Activated naive CD8-positive, alpha-beta T cell treated with anti-CD3 and anti-CD28 coated beads, Interleukin-2, amount 10 ng/mL, durations not matched to agents 7 days and 5 days (primary cell): ENCODE data around the gene CNOT4. TPM values are rescaled to one million over a fixed set of nuclear protein-coding genes. Genes with fewer than 3 reads are reported as not detected.

Source experiments
- ATAC-seq: fragments of 150-1000 bp; cut with Tn5 transposase; one replicate; pipeline ENCODE4 v1.10.0; 2021; ENCODE audit warnings: low read depth, moderate library complexity
- POLR2A ChIA-PET: fragments of 350-600 bp; sonication (Branson Sonifier 250); formaldehyde crosslinking; loops from one replicate; lab custom pipeline; 2021; ENCODE audit warnings: antibody characterized with exemption; lab: Charles Lee
- DNase-seq: peaks from one replicate; pipeline ENCODE4 v3.0.0; 2021
- H3K27ac Mint-ChIP-seq: one replicate; pipeline ENCODE4 v1.8.0; 2022; ENCODE audit warnings: mild to moderate bottlenecking, mixed read lengths
- H3K27me3 Mint-ChIP-seq: one replicate; pipeline ENCODE4 v1.8.0; 2022; ENCODE audit warnings: mild to moderate bottlenecking, moderate library complexity, mixed read lengths
- H3K36me3 Mint-ChIP-seq: one replicate; pipeline ENCODE4 v1.8.0; 2021; ENCODE audit warnings: mild to moderate bottlenecking, mixed read lengths
- H3K4me1 Mint-ChIP-seq: one replicate; pipeline ENCODE4 v1.8.0; 2021; ENCODE audit warnings: mixed read lengths
- H3K4me3 Mint-ChIP-seq: one replicate; pipeline ENCODE4 v1.8.0; 2022; ENCODE audit warnings: mild to moderate bottlenecking, moderate library complexity, mixed read lengths
- H3K9me3 Mint-ChIP-seq: one replicate; pipeline ENCODE4 v1.8.0; 2021; ENCODE audit warnings: mixed read lengths
- total RNA-seq, 2 experiments: library from RNA; stranded (reverse); gene quantifications; one replicate each; pipeline ENCODE4 v1.2.3, GENCODE V29; 2021

The CNOT4 gene
- total RNA-seq, 2 experiments from 2014 or later: 24.4 to 25.8 TPM

DNA sequence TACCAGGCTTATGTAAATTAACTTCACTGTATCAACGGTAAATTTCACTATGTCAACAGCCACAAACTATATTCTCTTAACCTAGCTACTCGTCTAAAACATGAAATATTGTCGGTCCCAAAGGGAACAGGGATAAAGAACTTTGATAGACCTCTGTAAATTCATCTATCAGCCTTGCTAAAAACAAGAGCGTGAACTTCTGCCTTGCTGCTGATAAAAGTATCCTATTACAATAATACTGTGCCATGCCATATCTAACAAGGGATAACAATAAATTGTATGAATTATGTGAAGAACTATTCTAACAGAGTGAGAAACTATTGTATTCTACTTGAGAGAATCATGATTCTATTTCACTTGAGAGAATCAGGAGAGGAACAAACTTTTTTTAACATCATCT lies 117.2 kb downstream of the CNOT4 start:
- no peak for DNase-seq
- no peak for ATAC-seq
- no peak overlapping the region for H3K27ac Mint-ChIP-seq
- H3K36me3 Mint-ChIP-seq: peaks cover 22% of the 10 kb centered on the region
- H3K9me3 Mint-ChIP-seq: no peaks in the 10 kb centered on the region
- H3K4me1 Mint-ChIP-seq: no peaks in the 10 kb centered on the region
- no peaks in the 10 kb centered on the region for H3K27me3 Mint-ChIP-seq
- POLR2A ChIA-PET: no interaction called here
- H3K4me3 Mint-ChIP-seq: no peak overlapping the region

DNA sequence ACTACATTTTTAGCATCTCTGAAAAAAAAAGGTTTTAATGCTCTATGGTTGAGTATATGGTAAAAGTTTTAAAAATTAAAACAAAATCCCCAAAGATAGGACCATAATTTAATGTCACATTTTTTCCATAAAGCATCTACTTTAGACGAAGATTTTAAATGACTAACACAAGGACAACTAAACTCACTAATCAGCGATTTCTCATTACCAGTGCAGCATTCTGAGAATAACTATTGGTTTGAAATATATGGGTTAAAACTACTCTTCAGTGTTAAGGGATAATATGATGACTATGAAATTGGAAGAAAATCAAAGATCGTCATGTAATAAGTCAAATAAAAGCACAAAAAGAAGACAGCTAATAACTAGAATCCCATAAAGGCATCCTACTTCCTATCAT lies 118.4 kb downstream of the CNOT4 start:
- no peak for DNase-seq
- H3K36me3 Mint-ChIP-seq: peaks cover 25% of the 10 kb centered on the region
- POLR2A ChIA-PET: no interaction called here
- H3K27me3 Mint-ChIP-seq: no peaks in the 10 kb centered on the region
- no peaks in the 10 kb centered on the region for H3K4me1 Mint-ChIP-seq
- no peak overlapping the region for H3K27ac Mint-ChIP-seq
- H3K9me3 Mint-ChIP-seq: no peaks in the 10 kb centered on the region
- H3K4me3 Mint-ChIP-seq: no peak overlapping the region
- ATAC-seq: no peak

DNA sequence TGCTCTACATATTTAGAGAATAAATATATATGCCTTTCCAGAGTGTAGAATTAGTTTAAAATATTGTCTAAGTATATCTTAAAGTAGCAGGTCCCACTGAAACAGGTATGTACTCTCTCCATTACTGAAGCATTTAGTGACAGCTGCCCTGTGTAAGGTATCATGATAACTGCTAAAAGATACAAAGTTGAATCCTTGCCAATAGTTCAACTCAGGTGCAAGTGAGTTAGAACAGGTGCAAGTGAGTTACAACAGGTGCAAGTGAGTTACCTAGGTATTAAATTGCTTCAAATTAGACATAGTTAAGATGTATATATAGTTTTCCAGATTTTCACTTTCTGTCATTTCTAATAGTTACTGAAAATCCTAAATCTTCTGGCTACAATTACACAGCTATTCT lies 119.1 kb downstream of the CNOT4 start:
- POLR2A ChIA-PET: no interaction called here
- Mint-ChIP-seq H3K36me3 (peaks cover 27% of the 10 kb centered on the region), H3K4me1 (no peaks in the 10 kb centered on the region), H3K27me3 (no peaks in the 10 kb centered on the region), H3K4me3 (no peak overlapping the region), H3K9me3 (no peaks in the 10 kb centered on the region), H3K27ac (no peak overlapping the region)
- ATAC-seq (no peak), DNase-seq (no peak)

DNA sequence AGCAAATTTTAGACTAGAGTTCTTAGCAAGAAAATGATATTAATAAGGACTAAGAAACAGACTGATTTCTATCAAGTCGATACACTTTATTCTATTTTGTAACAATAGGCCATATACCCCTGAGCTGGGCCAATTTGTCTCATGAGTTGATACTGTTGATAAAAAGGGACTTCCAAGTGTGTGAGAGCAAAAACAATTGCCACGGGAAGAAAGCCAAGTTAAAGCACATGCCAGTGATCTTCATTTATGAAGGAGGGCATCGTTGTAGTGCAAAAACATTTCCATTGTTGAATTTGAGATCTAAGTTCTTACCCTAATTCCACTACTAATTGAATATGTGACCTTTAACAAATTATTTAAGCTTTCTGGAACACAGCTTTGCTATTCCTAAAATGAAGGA lies 119.9 kb downstream of the CNOT4 start:
- Mint-ChIP-seq H3K27ac (no peak overlapping the region), H3K36me3 (peaks cover 24% of the 10 kb centered on the region), H3K4me1 (no peaks in the 10 kb centered on the region), H3K9me3 (no peaks in the 10 kb centered on the region), H3K27me3 (no peaks in the 10 kb centered on the region), H3K4me3 (no peak overlapping the region)
- DNase-seq: no peak
- POLR2A ChIA-PET: no interaction called here
- ATAC-seq: no peak

DNA sequence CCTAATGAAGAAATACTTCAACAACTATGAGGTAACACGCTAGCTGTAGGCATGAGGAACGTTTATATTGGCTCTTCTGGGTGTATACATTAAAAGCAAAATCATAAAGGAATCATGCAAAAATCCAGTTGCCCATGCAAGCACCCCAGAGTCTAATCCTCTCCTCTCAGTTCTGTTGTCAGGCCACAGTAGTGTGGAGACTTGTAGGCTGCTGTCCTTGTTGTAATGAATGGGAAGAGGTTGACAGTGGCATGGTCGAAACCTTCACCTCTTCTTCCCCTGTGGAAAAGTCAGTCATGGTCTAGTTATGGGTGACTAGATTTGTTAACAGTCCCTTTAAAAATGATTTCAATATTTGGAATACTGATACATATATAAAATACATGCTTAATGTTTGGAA lies 121.3 kb downstream of the CNOT4 start:
- Mint-ChIP-seq H3K4me1 (no peaks in the 10 kb centered on the region), H3K27ac (no peak overlapping the region), H3K4me3 (no peak overlapping the region), H3K36me3 (peaks cover 18% of the 10 kb centered on the region), H3K27me3 (no peaks in the 10 kb centered on the region), H3K9me3 (no peaks in the 10 kb centered on the region)
- POLR2A ChIA-PET: no interaction called here
- DNase-seq (no peak), ATAC-seq (no peak)

DNA sequence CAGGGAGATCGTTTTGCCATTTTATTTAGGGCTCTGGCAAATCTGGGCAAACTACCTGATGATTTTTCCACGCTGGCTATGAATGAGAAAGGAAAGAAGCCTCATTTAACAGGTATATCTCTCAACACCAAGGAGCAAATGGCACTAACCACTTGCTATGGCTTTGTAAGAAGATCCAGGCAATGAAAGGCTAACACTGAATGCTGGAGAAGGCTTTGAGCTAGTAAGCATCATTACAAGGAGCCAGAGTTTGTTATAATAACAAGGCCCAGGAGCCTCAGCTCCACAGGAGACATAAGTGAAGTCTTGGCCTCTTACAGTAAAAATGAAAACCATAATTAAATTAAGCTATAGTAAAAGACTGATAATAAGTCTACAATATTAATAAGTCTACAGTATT lies 123.1 kb downstream of the CNOT4 start:
- Mint-ChIP-seq H3K27me3 (no peaks in the 10 kb centered on the region), H3K9me3 (no peaks in the 10 kb centered on the region), H3K4me1 (no peaks in the 10 kb centered on the region), H3K4me3 (no peak overlapping the region), H3K36me3 (peaks cover 10% of the 10 kb centered on the region), H3K27ac (no peak overlapping the region)
- POLR2A ChIA-PET: no interaction called here
- DNase-seq: no peak
- no peak for ATAC-seq

DNA sequence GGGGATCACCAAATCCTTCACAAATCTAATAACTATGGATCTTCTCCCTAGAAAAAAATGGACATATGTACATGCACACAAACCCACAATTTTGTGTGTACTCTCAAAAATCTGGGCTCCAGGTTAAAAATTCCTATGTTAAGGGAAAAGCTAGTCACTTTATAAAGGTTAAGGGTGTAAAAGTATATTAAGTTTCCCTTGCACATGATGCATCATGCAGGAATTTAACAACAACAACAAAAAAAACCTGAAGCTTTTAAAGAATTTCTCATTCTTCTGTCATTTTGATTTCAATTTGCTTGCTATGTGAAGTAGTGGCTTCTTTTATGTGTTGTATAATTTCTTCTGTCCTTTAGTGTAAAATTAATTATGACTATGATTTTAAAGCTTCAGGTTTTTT lies 123.7 kb downstream of the CNOT4 start:
- no peaks in the 10 kb centered on the region for H3K27me3 Mint-ChIP-seq
- peaks cover 10% of the 10 kb centered on the region for H3K36me3 Mint-ChIP-seq
- POLR2A ChIA-PET: no interaction called here
- DNase-seq: no peak
- H3K4me1 Mint-ChIP-seq: no peaks in the 10 kb centered on the region
- no peak overlapping the region for H3K27ac Mint-ChIP-seq
- no peaks in the 10 kb centered on the region for H3K9me3 Mint-ChIP-seq
- H3K4me3 Mint-ChIP-seq: no peak overlapping the region
- ATAC-seq: no peak

DNA sequence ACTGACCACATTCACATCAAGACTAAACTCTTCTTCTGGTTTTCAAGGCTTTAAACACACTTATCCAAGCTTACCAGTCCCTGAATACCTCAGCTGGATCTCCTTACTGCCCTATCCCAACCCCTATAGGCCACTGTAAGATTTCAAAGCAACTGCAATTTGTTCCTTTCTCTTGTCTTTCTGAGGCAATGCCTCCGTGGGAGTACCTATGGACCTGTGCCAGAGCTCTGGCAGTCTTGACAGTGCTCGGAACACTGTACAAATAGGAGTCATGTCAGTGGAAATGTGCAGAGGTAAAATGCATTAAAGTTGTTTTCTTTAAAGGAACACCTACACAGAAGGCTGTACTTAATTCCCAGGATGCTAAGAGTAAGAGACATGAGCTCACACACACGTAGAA lies 124.7 kb downstream of the CNOT4 start:
- POLR2A ChIA-PET: no interaction called here
- H3K4me3 Mint-ChIP-seq: no peak overlapping the region
- H3K9me3 Mint-ChIP-seq: no peaks in the 10 kb centered on the region
- ATAC-seq (no peak), DNase-seq (no peak)
- H3K36me3 Mint-ChIP-seq: peaks cover 10% of the 10 kb centered on the region
- H3K27me3 Mint-ChIP-seq: no peaks in the 10 kb centered on the region
- H3K4me1 Mint-ChIP-seq: no peaks in the 10 kb centered on the region
- no peak overlapping the region for H3K27ac Mint-ChIP-seq

DNA sequence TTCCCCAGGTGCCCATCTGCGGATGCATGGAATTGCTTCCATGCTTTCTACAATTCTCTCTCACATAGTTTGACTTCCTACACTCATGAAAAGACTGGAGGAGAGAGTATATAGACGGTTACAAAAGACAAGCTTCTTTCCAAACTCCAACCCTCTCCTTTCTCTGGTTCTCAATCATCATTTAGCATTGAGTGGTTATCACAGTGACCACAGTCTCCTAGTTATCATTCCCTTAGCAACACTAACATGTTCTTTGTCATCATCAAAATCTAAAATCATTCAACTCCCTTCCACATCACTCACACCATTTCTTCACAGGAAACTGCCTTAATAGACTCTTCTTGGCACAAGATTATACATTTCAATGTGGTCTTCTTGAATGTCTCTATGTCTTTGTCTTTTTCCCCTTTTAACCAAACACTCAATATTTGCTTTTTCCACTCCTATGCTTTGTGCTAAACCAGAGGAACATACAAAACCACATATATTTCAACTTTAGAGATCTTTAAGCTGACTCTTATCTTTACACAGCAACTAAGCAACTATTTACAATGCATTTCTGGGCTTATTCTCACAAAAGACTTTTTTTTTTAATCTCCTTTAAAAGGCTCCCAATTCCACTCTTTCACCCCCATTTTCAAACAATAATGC lies 126.3 kb downstream of the CNOT4 start:
- ATAC-seq: no peak
- H3K27ac Mint-ChIP-seq: no peak overlapping the region

DNA sequence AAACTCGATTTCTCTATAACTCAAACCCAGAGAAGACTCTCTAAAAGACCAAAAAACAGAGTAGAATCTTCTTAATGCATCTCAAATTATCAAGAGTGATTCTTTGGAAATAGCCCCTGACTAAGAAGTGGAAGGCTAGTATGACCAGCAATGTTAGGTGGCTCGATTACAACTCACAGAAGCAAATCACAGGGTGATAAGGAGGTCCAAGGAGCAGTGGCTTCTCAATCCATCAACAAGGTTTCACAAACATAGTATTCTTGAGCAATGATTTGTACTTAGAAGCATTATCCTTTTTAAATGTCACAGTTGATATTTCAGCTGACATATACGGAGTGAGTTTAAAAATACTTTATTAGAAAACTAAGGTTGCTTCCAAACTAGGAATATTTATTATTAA lies 127.7 kb downstream of the CNOT4 start:
- Mint-ChIP-seq H3K9me3 (no peaks in the 10 kb centered on the region), H3K4me1 (peaks cover 1% of the 10 kb centered on the region), H3K36me3 (peaks cover 10% of the 10 kb centered on the region), H3K4me3 (no peak overlapping the region), H3K27me3 (no peaks in the 10 kb centered on the region), H3K27ac (no peak overlapping the region)
- POLR2A ChIA-PET: no interaction called here
- DNase-seq (no peak), ATAC-seq (no peak)

More for the DNA sequence above, 126.3 kb downstream of the CNOT4 start:
- Mint-ChIP-seq H3K4me1 (peaks cover 1% of the 10 kb centered on the region), H3K4me3 (no peak overlapping the region), H3K9me3 (no peaks in the 10 kb centered on the region), H3K36me3 (peaks cover 11% of the 10 kb centered on the region), H3K27me3 (no peaks in the 10 kb centered on the region)
- DNase-seq: no peak
- POLR2A ChIA-PET: no interaction called here

DNA sequence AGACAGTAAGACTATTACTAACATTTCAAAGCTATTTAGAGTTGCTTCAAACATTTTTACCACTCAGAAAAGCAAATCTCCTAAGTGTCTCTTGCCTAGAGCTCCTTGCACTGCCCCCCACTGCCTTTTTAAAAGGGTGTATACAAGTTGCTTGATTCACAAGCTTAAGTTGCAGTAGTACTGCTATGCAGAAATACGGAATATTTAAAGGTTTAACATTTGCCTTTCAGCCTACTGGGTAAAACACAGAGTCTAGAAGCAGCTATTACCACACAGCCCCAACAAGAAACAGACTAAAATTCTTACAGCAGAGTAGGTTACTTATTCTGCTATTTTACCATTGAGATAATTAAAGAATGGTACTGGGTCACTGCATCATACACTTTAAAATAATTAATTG lies 128.5 kb downstream of the CNOT4 start:
- peaks cover 6% of the 10 kb centered on the region for H3K36me3 Mint-ChIP-seq
- no peaks in the 10 kb centered on the region for H3K9me3 Mint-ChIP-seq
- POLR2A ChIA-PET: no interaction called here

DNA sequence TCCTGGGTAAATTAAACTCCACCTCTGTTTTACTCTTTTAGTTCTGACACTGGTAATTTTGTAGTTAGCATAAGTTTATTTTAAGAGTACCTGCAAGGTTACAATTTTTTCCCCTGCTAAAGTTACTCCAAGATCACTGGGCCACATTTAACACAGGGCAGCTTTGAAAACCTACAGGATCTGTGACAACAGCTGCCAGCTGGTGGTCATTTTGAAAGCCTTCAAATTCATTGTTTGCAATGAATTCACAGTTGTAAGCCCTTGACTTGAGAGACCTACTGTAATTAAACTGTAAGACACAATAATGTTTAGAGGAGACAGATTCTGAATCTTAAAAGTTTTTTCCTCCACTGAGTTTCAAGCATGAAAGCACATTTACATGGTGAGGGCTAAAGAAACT lies 129.6 kb downstream of the CNOT4 start:
- POLR2A ChIA-PET: no interaction called here
- Mint-ChIP-seq H3K27me3 (no peaks in the 10 kb centered on the region), H3K36me3 (peaks cover 5% of the 10 kb centered on the region), H3K4me1 (peaks cover 1% of the 10 kb centered on the region), H3K9me3 (no peaks in the 10 kb centered on the region), H3K27ac (no peak overlapping the region), H3K4me3 (no peak overlapping the region)
- ATAC-seq (no peak), DNase-seq (no peak)

More for the DNA sequence above, 128.5 kb downstream of the CNOT4 start:
- DNase-seq: no peak
- Mint-ChIP-seq H3K4me1 (peaks cover 1% of the 10 kb centered on the region), H3K4me3 (no peak overlapping the region), H3K27me3 (no peaks in the 10 kb centered on the region), H3K27ac (no peak overlapping the region)
- no peak for ATAC-seq

DNA sequence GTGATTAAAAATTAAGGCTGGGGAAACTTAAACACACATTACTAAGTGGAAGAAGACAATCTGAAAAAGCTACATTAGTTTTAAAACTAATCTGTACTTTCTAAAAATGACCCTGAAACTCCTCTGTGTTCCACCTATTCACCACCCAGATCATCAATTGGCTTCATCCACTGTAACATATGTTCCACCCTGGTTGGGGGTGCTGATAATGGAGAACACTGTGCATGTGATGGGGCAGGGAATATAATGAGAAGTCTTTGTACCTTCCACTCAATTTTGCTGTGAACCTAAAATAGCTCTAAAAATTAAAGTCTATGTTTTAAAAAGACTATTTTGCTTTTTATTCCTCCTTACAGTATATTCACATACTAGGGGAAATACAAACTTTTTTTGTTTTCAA lies 132.7 kb downstream of the CNOT4 start:
- DNase-seq (no peak), ATAC-seq (no peak)
- Mint-ChIP-seq H3K27me3 (no peaks in the 10 kb centered on the region), H3K36me3 (peaks cover 5% of the 10 kb centered on the region), H3K4me1 (peaks cover 1% of the 10 kb centered on the region), H3K4me3 (no peak overlapping the region), H3K9me3 (no peaks in the 10 kb centered on the region), H3K27ac (no peak overlapping the region)
- POLR2A ChIA-PET: no interaction called here

DNA sequence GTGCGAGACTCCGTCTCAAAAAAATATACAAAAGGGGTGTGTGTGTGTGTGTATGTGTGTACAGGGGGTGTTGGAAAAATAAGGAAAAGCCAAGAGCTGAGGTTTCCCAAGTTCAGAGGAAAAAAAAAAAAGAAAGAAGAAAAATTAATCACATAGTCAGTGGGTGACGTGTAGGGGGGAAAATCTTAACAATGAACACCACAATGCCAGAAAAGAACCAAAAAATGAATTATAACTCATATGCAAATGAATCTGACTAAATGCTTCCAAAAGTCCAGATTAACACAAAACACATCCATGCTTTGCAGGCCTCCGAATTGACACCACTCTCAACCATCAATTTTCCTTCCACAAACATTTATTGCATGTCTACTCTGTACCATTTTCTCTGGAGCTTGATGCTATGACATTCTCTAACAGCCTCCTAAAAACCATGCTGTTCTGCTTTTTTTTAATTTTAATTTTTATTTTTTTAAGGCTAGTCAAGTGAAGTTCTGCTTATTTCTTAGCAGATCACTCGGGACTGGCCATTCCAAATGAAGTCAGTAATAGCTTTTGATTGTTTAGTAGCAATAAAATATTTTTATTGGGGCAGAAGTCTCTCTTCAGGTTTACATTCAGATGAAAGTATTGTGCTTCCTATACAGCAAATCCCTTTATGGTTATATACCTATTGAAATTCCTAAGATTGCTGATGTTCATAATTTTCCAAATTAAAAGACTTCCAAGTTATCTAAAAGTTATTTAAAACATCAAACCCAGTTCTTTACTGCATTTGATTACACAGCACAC lies 133.8 kb downstream of the CNOT4 start:
- H3K36me3 Mint-ChIP-seq: peaks cover 5% of the 10 kb centered on the region
- ATAC-seq (no peak), DNase-seq (no peak)
- H3K4me3 Mint-ChIP-seq: no peak overlapping the region
- H3K9me3 Mint-ChIP-seq: no peaks in the 10 kb centered on the region
- H3K4me1 Mint-ChIP-seq: peaks cover 1% of the 10 kb centered on the region
- H3K27me3 Mint-ChIP-seq: no peaks in the 10 kb centered on the region
- POLR2A ChIA-PET: no interaction called here
- no peak overlapping the region for H3K27ac Mint-ChIP-seq
